Measurements from ENCODE around the gene FAM78A. TPM values are rescaled to one million over a fixed set of nuclear protein-coding genes. Genes with fewer than 3 reads are reported as not detected.
A peak's percentile ranks its signal among the peaks of the same experiment; 100 is the strongest.

FAM78A gene
- polyA plus RNA-seq, 3 donors from 2014 or later, result 5.0 to 20.8 (median 7.5) TPM

DNA sequence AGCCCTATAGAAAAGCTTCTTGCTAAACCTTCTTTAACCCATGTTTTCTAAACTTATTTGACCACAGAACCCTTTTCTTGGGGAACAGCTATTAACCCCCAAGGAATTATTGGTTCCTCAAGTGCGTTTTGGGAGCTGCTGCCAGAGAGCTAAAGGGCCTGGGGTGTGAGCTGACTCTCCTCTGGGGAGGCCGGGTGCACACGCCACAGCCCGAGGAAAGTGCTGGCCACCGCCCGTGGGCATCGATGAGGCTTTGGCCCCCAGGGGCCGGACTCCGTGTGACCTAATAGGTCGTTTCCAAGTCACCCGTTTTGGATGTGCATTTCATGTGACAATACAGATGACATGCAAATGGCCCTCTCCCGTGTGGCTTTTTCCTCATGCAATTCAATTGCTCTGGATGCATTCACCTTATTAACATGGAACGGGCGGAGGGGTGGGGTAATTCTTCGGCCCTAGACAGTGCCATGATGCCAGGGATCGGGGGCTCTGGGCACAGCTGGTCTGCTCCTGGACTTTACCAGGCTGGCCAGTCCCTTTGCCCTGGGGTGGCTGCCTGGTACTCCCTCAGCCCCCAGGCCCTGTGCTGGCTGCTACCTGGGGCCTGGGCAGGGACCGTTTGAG is 32.7 kb upstream of the FAM78A start:
- no peak for DNase-seq
- Mint-ChIP-seq H3K36me3 (no peaks in the 10 kb centered on the region), H3K27me3 (ENCODE audit: low read depth in 3 of 3) (peaks cover 0 to 1% (median 0%) of the 10 kb centered on the region in 3 donors), H3K9me3 (no peaks in the 10 kb centered on the region), H3K27ac (peak overlapping the region in 1 of 6 donors; percentile 56), H3K4me1 (peaks cover 9 to 12% of the 10 kb centered on the region in 2 donors), H3K4me3 (no peak overlapping the region)

DNA sequence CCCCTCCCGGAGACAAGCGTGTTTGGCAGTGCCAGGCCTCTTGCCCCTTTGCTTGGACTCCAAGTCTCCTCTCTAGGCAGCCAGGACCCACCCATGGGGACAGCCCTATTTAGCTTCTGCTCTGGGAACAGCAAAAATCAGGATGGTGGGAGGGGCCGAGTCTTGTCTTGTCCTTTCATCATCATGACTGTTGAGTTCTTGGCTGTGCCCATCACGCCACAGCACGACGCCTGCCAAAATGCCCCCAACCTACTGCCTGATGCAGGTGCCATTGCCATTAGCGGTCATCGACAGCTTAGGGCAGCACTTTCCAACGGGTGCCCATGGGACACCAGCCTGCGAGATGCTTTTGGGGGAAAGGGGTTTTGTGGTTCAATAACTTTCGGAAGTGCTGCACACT is 32.1 kb upstream of the FAM78A start:
- H3K4me3 Mint-ChIP-seq, result no peak overlapping the region
- H3K27ac Mint-ChIP-seq, result peak overlapping the region in 1 of 6 donors; percentile 56
- no peaks in the 10 kb centered on the region for H3K36me3 Mint-ChIP-seq
- H3K9me3 Mint-ChIP-seq, result no peaks in the 10 kb centered on the region
- DNase-seq, result no peak
- H3K4me1 Mint-ChIP-seq, result peaks cover 9 to 12% of the 10 kb centered on the region in 2 donors
- peaks cover 0 to 1% (median 0%) of the 10 kb centered on the region in 3 donors for H3K27me3 Mint-ChIP-seq (ENCODE audit: low read depth in 3 of 3)

DNA sequence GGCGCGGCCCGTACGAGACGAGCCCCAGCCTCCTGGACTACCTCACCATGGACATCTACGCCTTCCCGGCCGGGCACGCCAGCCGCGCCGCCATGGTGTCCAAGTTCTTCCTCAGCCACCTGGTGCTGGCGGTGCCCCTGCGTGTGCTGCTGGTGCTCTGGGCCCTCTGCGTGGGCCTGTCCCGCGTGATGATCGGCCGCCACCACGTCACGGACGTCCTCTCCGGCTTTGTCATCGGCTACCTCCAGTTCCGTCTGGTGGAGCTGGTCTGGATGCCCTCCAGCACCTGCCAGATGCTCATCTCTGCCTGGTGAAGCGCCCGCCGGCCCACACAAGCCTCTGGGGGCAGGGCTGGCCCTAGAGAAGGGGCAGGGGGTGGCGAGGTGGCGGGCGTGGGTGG is 31.7 kb upstream of the FAM78A start:
- no peak for DNase-seq
- Mint-ChIP-seq H3K36me3 (no peaks in the 10 kb centered on the region), H3K27ac (no peak overlapping the region), H3K27me3 (ENCODE audit: low read depth in 3 of 3) (peaks cover 0 to 1% (median 0%) of the 10 kb centered on the region in 3 donors), H3K4me3 (no peak overlapping the region), H3K9me3 (no peaks in the 10 kb centered on the region), H3K4me1 (peaks cover 9 to 12% of the 10 kb centered on the region in 2 donors)

DNA sequence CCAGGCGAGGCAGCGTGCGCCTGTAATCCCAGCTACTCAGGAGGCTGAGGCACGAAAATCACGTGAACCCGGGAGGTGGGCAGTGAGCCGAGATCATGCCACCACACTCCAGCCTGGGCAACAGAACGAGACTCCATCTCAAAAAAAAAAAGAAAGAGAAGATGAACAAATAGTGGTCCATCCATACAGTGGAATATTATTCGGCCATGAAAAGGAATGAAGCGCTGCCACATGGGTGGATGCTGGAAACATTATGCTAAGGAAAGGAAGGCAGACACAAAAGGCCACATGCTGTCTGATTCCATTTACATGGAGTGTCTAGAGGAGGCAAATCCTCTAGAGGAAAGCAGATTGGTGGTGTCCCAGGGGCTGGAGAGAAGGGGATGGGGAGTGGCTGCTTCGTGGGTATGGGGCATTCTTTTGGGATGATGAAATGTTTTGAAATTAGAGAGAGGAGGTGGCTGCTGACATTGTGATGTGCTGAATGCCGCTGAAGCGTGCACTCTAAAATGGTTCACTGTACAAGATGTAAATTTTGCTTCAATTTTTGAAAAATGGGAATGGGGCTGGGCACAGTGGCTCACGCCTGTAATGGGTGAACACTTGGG is 30.2 kb upstream of the FAM78A start:
- H3K4me3 Mint-ChIP-seq, result no peak overlapping the region
- H3K9me3 Mint-ChIP-seq, result no peaks in the 10 kb centered on the region
- H3K4me1 Mint-ChIP-seq, result peaks cover 9 to 12% of the 10 kb centered on the region in 2 donors
- H3K27me3 Mint-ChIP-seq (ENCODE audit: low read depth in 3 of 3), result peaks cover 0 to 1% (median 0%) of the 10 kb centered on the region in 3 donors
- H3K27ac Mint-ChIP-seq, result peak overlapping the region in 1 of 6 donors; percentile 24
- no peak for DNase-seq
- no peaks in the 10 kb centered on the region for H3K36me3 Mint-ChIP-seq

DNA sequence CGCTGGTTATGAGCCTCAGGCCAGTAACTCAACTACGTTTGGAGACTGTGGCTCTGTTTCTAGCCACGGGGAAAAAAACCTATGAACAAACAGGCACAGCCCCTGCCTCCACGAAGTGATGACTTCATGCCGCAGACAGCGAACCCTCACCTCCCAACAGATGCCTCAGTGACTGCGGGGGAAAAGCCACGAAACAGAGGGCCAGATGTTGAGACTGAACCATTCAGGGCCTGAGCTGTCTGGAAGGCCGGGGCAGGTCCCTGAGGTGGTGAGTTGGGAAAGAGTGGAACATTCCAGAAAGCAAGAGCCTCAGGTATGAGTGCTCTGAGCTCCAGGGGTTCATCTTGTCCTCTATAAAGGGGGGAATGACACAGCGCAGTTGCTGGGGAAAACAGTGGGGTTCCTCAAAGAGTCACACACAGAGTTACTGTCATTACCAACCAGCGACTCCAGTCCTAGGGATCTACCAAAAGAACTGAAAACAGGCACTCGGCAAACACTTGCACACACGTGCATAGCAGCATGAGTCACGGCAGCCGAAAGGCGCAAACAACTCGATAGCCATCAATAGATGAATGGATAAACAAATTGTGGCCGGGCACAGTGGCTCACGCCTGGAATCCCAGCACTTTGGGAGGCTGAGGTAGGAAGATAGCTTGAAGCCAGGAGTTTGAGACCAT is 28.5 kb upstream of the FAM78A start:
- H3K36me3 Mint-ChIP-seq, result no peaks in the 10 kb centered on the region
- H3K27ac Mint-ChIP-seq, result peak overlapping the region in 2 of 6 donors; percentile 7 to 31
- no peaks in the 10 kb centered on the region for H3K4me1 Mint-ChIP-seq
- H3K9me3 Mint-ChIP-seq, result no peaks in the 10 kb centered on the region
- peaks cover 0 to 1% (median 0%) of the 10 kb centered on the region in 3 donors for H3K27me3 Mint-ChIP-seq (ENCODE audit: low read depth in 3 of 3)
- H3K4me3 Mint-ChIP-seq, result no peak overlapping the region
- DNase-seq, result no peak

DNA sequence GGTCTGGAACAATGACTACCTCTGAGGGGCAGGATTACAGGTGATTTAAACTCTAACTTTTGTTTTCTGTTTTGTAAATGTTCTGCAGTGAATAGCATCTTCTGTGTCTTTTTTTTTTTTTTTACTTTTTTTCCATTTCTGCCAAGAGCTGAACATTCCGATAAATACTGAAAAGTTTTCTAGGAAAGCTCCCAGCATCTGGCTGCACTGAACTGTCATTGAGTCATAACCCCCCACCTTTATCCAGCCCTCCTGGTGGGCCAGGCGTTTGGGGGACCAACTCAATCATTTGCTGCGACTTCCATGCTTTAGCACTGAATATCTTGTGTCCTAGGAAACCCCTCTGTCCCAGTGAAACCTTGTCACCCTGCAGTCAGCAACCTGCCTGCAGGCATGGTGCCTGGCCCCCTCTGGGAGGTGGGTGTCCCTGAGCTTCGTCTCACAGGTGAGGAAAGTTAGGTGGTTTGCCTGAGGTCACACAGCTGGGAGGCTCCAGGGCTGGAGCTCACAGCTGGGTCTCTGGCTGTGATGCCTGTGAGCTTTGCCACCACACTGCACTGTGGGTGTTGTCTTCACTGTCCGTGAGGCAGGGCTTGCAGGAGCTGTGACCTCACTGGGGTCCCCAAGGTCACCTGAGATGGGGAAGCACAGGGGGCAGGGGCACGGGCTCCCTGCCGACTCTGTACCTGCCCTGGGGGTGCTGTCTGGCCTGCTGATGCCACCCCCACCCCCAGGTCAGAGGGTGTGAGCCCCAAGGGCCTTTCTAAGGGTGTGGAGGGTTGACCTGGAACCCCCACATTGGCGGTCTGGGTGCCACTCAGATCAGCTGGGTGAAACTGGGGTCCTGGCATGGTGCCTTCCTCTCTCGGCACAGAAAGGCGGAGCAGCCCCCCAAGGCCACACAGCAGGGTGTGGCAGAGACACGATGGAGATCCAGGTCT is 27.3 kb upstream of the FAM78A start:
- Mint-ChIP-seq H3K4me1 (no peaks in the 10 kb centered on the region), H3K36me3 (no peaks in the 10 kb centered on the region), H3K27me3 (ENCODE audit: low read depth in 3 of 3) (peaks cover 0 to 1% (median 0%) of the 10 kb centered on the region in 3 donors), H3K4me3 (no peak overlapping the region), H3K9me3 (no peaks in the 10 kb centered on the region), H3K27ac (no peak overlapping the region)
- DNase-seq, result no peak

DNA sequence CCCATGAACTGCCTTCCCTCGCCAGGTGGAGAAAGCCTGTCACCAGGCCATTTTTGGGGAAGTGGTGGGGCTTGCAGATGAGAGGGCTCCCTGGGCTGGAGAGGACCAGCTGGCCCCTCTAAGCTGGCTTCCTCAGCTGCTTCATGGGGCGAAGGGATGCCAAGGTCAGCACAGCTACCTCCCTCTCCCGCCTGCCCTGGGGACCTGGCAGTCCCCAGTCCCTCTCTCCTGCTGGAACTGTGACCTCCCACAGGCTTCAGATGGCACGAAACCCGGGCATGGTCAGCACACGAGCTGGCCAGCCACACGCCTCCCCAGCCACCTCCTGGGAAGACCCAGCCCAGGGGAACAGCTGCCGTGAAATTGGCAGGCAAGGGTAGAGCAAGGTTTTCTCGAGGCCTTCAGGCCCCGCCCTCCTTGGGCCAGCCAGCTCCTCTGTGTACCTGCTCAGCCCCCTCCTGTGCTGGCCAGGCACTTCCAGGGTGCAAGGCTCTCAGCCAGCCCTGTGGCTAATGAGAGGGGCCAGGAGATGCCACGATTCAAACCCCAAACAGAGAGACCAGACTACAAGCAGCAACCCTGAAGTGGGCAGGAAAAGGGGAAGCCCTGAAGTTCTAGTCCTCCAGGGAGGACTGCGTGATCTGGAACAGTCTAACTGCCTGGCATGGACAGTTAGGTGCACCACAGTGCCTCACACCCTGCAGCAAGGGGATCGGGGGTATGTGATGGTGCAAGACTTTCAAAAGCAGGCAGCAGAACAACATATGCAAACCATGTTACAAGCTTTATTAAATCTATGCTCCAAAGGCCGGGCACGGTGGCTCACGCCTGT is 26.1 kb upstream of the FAM78A start:
- Mint-ChIP-seq H3K9me3 (no peaks in the 10 kb centered on the region), H3K27me3 (ENCODE audit: low read depth in 3 of 3) (no peaks in the 10 kb centered on the region)

DNA sequence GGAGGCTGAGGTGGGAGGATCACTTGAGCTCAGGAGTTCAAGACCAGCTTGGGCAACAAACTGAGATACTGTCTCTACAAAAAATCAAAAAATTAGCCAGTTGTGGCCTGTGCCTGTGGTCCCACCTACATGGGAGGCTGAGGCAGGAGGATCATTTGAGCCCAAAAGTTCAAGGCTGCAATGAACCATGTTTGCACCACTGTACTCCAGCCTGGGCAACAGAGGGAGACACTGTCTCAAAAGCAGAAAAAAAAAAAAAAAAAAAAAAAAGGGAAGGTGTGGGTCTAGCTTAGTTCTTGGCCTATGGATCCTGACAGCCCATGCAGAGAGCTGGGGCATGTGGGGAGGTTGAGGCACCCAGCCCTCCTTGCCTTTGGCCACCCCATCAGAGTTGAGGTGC is 24.1 kb upstream of the FAM78A start:
- Mint-ChIP-seq H3K4me3 (no peak overlapping the region), H3K9me3 (no peaks in the 10 kb centered on the region), H3K27ac (no peak overlapping the region), H3K4me1 (no peaks in the 10 kb centered on the region), H3K27me3 (ENCODE audit: low read depth in 3 of 3) (no peaks in the 10 kb centered on the region), H3K36me3 (no peaks in the 10 kb centered on the region)
- no peak for DNase-seq

More for the DNA sequence above, 26.1 kb upstream of the FAM78A start:
- no peak for DNase-seq
- no peaks in the 10 kb centered on the region for H3K4me1 Mint-ChIP-seq
- no peaks in the 10 kb centered on the region for H3K36me3 Mint-ChIP-seq
- H3K27ac Mint-ChIP-seq, result no peak overlapping the region
- H3K4me3 Mint-ChIP-seq, result no peak overlapping the region

DNA sequence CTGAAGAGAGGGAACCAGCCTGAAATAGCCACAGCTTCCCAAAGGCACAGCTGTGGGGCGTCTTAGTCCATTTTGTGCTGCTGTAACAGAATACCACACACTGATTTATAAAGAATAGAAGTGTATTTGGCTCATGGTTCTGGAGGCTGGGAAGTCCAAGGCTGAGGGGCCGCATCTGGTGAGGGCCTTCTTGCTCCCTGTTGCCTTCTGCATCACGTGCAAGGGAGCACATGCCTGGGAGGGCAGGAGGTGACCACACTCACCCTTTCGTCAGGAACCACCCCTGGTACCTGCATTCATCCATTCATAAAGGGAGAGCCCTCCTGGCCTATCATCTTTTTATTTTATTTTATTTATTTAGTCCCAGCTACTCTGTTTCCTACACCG is 23.6 kb upstream of the FAM78A start:
- H3K4me1 Mint-ChIP-seq, result no peaks in the 10 kb centered on the region
- DNase-seq, result no peak
- H3K27ac Mint-ChIP-seq, result peak overlapping the region in 1 of 6 donors; percentile 58
- no peaks in the 10 kb centered on the region for H3K27me3 Mint-ChIP-seq (ENCODE audit: low read depth in 3 of 3)
- no peak overlapping the region for H3K4me3 Mint-ChIP-seq
- H3K9me3 Mint-ChIP-seq, result no peaks in the 10 kb centered on the region
- no peaks in the 10 kb centered on the region for H3K36me3 Mint-ChIP-seq

DNA sequence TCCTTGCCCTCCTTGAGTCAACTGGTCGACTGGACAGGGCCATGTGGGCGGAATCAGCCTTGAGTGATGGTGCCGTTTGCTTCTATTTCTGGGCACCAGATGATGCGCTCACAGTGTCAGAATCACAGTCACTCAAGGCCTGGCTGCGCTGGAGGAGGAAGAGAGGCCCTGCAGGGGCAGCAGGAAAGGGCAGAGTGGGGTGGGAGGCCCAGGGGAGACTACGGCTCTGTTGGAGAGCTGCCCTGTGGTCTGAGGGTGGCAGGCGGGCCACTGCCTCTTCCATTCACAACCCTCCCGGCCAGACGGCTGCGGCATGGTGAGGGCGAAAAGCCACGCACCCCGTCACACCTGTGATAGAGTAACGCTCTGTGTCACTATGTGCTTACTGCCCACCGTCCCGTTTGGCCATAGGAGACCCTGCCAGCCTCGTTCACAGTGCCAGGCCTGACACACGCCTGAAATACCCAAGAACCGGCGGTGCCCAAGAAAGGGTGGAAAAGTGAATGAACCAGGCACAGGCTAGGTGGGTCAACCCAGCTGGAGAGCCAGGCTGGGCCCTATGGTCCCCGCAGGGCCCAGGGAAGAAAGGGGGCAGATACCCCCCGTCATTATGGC is 23.1 kb upstream of the FAM78A start:
- H3K4me3 Mint-ChIP-seq, result no peak overlapping the region
- H3K4me1 Mint-ChIP-seq, result no peaks in the 10 kb centered on the region
- no peaks in the 10 kb centered on the region for H3K27me3 Mint-ChIP-seq (ENCODE audit: low read depth in 3 of 3)
- no peak overlapping the region for H3K27ac Mint-ChIP-seq
- H3K9me3 Mint-ChIP-seq, result no peaks in the 10 kb centered on the region
- no peak for DNase-seq
- H3K36me3 Mint-ChIP-seq, result no peaks in the 10 kb centered on the region

DNA sequence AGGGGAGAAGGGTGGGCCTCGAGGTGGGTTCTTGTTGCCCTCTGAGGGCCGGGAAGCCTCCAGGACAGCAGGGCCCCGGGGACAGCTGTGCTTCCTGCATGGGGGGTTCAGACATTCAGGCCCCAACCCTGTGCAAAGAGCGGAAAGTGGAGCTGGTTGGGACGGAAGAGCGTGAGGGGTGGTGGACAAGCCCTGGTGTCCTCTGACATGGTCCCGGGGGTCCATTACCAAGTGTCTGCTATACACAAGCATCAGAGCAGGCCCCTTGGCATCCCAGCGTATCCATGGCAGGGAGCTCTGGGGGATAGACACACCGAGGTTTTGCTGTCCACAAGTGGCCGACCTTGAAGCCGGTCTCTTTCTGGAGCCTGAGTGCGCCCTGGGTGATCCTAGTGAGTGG is 22.5 kb upstream of the FAM78A start:
- Mint-ChIP-seq H3K36me3 (no peaks in the 10 kb centered on the region), H3K27me3 (ENCODE audit: low read depth in 3 of 3) (no peaks in the 10 kb centered on the region), H3K4me1 (no peaks in the 10 kb centered on the region), H3K27ac (no peak overlapping the region), H3K9me3 (no peaks in the 10 kb centered on the region), H3K4me3 (no peak overlapping the region)
- no peak for DNase-seq

DNA sequence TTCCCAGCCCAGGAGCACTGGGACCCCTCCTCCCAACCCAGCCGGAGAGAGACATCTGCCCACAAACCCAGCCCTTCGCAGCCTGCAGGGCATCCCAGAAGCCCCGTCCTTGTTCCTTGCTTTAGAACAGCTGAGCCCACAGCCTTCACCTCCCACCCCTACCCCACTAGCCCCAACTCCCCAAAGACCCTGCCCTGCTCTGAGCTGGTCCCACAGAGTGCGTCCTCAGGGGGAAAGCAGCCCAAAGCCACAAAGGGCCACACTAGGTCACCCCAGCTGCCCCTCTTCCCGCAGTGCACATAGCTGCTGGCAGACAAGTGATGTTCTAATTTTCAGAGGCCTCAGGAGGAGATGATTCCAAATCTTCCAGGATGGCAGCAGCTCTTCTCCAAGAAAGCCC is 22.0 kb upstream of the FAM78A start:
- H3K9me3 Mint-ChIP-seq, result no peaks in the 10 kb centered on the region
- no peak for DNase-seq
- no peaks in the 10 kb centered on the region for H3K36me3 Mint-ChIP-seq
- no peak overlapping the region for H3K4me3 Mint-ChIP-seq
- H3K4me1 Mint-ChIP-seq, result no peaks in the 10 kb centered on the region
- H3K27ac Mint-ChIP-seq, result no peak overlapping the region
- H3K27me3 Mint-ChIP-seq (ENCODE audit: low read depth in 3 of 3), result no peaks in the 10 kb centered on the region

DNA sequence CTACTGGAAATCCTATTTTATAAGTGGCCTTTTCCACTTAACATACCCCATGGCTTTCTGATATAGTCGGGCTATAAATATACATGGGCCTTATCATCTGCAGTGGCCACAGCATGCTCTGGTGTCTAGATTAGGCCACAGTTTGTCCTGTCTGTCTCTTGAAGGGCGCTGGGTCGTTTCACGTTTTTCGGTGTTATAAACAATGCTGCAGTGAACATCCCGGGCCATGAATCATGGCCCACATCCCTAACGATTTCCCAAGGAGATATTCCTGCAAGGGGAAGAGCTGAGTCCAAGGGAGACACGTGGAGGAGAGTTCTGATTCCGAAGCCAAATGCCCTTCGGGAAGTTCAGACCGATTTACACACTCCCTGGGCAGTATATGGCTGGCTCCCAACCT is 21.6 kb upstream of the FAM78A start:
- no peak overlapping the region for H3K27ac Mint-ChIP-seq
- H3K4me3 Mint-ChIP-seq, result no peak overlapping the region
- DNase-seq, result no peak
- H3K27me3 Mint-ChIP-seq (ENCODE audit: low read depth in 3 of 3), result no peaks in the 10 kb centered on the region
- no peaks in the 10 kb centered on the region for H3K9me3 Mint-ChIP-seq
- no peaks in the 10 kb centered on the region for H3K36me3 Mint-ChIP-seq
- no peaks in the 10 kb centered on the region for H3K4me1 Mint-ChIP-seq

All from immature natural killer cell (primary cell).